Trophoblast cell (in vitro differentiated cells and primary cell): Measurements from ENCODE around the gene RPRD1A.
A peak's percentile ranks its signal among the peaks of the same experiment; 100 is the strongest.
"Not testable (repeated sequence)": the region's sequence is repeated elsewhere in the genome, so short reads cannot be mapped to it uniquely, and the experiment has no call there.

Source experiments
- DNase-seq, 2 donors: peaks; one replicate each; pipeline ENCODE4 v3.0.0-alpha.2; 2016
- H2AFZ ChIP-seq: 2 replicates; pipeline ENCODE4 v1.6.1; 2013; ENCODE audit warnings: low read length, moderate library complexity, mild to moderate bottlenecking; ENCODE audit not compliant: insufficient read depth, poor library complexity
- H2AK5ac ChIP-seq: 2 replicates; pipeline ENCODE4 v1.6.1; 2013; ENCODE audit warnings: mild to moderate bottlenecking, low read length
- H2BK120ac ChIP-seq: 2 replicates; pipeline ENCODE4 v1.6.1; 2013; ENCODE audit warnings: low read length, mild to moderate bottlenecking, moderate library complexity; ENCODE audit not compliant: insufficient read depth, poor library complexity
- H2BK12ac ChIP-seq: 2 replicates; pipeline ENCODE4 v1.6.1; 2013; ENCODE audit warnings: mild to moderate bottlenecking, low read length, moderate library complexity
- H2BK5ac ChIP-seq: 2 replicates; pipeline ENCODE4 v1.6.1; 2013; ENCODE audit warnings: low read length, low read depth, moderate library complexity, mild to moderate bottlenecking; ENCODE audit not compliant: poor library complexity
- H3K14ac ChIP-seq: 2 replicates; pipeline ENCODE4 v1.6.1; 2013; ENCODE audit warnings: mild to moderate bottlenecking, low read length
- H3K18ac ChIP-seq: 2 replicates; pipeline ENCODE4 v1.6.1; 2013; ENCODE audit warnings: mild to moderate bottlenecking, low read length
- H3K23ac ChIP-seq: 2 replicates; pipeline ENCODE4 v1.6.1; 2013; ENCODE audit warnings: low read length
- H3K27ac ChIP-seq: 2 replicates; pipeline ENCODE4 v1.5.1; 2013; ENCODE audit warnings: low read depth, mild to moderate bottlenecking, inconsistent platforms, low read length, moderate library complexity
- H3K27me3 ChIP-seq: 2 replicates; pipeline ENCODE4 v1.6.1; 2013; ENCODE audit warnings: inconsistent platforms, mild to moderate bottlenecking, low read length, moderate library complexity; ENCODE audit not compliant: insufficient read depth
- H3K36me3 ChIP-seq, 2 experiments: 1 replicate in 1 of 2; 2 replicates in 1 of 2; pipeline ENCODE4 v1.6.1; 2013; ENCODE audit warnings: low read length in 2 of 2, mild to moderate bottlenecking in 2 of 2, moderate library complexity in 1 of 2; ENCODE audit not compliant: insufficient read depth in 2 of 2, control insufficient read depth in 1 of 2
- H3K4ac ChIP-seq: 2 replicates; pipeline ENCODE4 v1.6.1; 2013; ENCODE audit warnings: low read depth, mild to moderate bottlenecking, low read length, moderate library complexity
- H3K4me1 ChIP-seq, 2 experiments: 1 replicate in 1 of 2; 2 replicates in 1 of 2; pipeline ENCODE4 v1.6.1; 2013; ENCODE audit warnings: low read length in 2 of 2, mild to moderate bottlenecking in 2 of 2, moderate library complexity in 1 of 2; ENCODE audit not compliant: insufficient read depth in 2 of 2, control insufficient read depth in 1 of 2
- H3K4me2 ChIP-seq: 2 replicates; pipeline ENCODE4 v1.6.1; 2013; ENCODE audit warnings: inconsistent platforms, mild to moderate bottlenecking, low read length, moderate library complexity
- H3K4me3 ChIP-seq: 2 replicates; pipeline ENCODE4 v1.5.1; 2013; ENCODE audit warnings: mild to moderate bottlenecking, low read depth, low read length, inconsistent platforms
- H3K79me1 ChIP-seq: one replicate; pipeline ENCODE4 v1.6.1; 2013; ENCODE audit warnings: low read length
- H3K79me2 ChIP-seq: 2 replicates; pipeline ENCODE4 v1.6.1; 2013; ENCODE audit warnings: low read length, mild to moderate bottlenecking; ENCODE audit not compliant: control insufficient read depth, insufficient read depth, poor library complexity
- H3K9ac ChIP-seq: 2 replicates; pipeline ENCODE4 v1.6.1; 2013; ENCODE audit warnings: mild to moderate bottlenecking, low read length
- H3K9me3 ChIP-seq: 2 replicates; pipeline ENCODE4 v1.6.1; 2013; ENCODE audit warnings: low read depth, mild to moderate bottlenecking, control low read depth, inconsistent platforms, low read length; ENCODE audit not compliant: insufficient read depth
- H4K12ac ChIP-seq: 2 replicates; pipeline ENCODE4 v1.6.1; 2013; ENCODE audit warnings: low read depth, mild to moderate bottlenecking, low read length, moderate library complexity
- H4K8ac ChIP-seq: 2 replicates; pipeline ENCODE4 v1.6.1; 2013; ENCODE audit warnings: low read depth, mild to moderate bottlenecking, low read length, moderate library complexity
- H4K91ac ChIP-seq: one replicate; pipeline ENCODE4 v1.6.1; 2013; ENCODE audit warnings: low read depth, mild to moderate bottlenecking, low read length, moderate library complexity
- WGBS: extraction: QIAGEN DNeasy Blood & Tissue Kit; methylation state at CpG from one replicate; pipeline ENCODE4 v1.1.7; 2013; ENCODE audit warnings: missing lambda C conversion rate; ENCODE audit not compliant: insufficient read length, insufficient coverage; ENCODE audit errors: extremely low coverage; 5-methylcytosine and 5-hydroxymethylcytosine counted together

Gene RPRD1A

GRCh38 chr18:36066001-36066400, 1.4 kb downstream of the RPRD1A start:
- no peak overlapping the region for H2BK5ac ChIP-seq
- peak overlapping the region; percentile 38 for H3K4me2 ChIP-seq
- no peak overlapping the region for H3K27ac ChIP-seq
- no peaks in the 10 kb centered on the region for H3K27me3 ChIP-seq
- H3K4me1 ChIP-seq = no peaks in the 10 kb centered on the region
- no peak overlapping the region for H3K4me3 ChIP-seq
- no peak overlapping the region for H4K8ac ChIP-seq
- no peak for DNase-seq
- H2BK120ac ChIP-seq = no peak overlapping the region
- H3K79me1 ChIP-seq = peaks cover 5% of the 10 kb centered on the region
- H2AFZ ChIP-seq = no peak overlapping the region
- H4K91ac ChIP-seq = no peak overlapping the region
- no peak overlapping the region for H3K4ac ChIP-seq
- H3K9me3 ChIP-seq = no peaks in the 10 kb centered on the region
- peaks cover 20% of the 10 kb centered on the region for H3K79me2 ChIP-seq
- no peak overlapping the region for H3K23ac ChIP-seq
- no peak overlapping the region for H3K14ac ChIP-seq
- H3K36me3 ChIP-seq = peaks cover 4 to 5% of the 10 kb centered on the region in 2 experiments
- no peak overlapping the region for H2BK12ac ChIP-seq
- H3K18ac ChIP-seq = no peak overlapping the region
- no peak overlapping the region for H3K9ac ChIP-seq
- no peak overlapping the region for H4K12ac ChIP-seq
- no CpG with 5 or more reads among the region's 5 CpGs for WGBS
- H2AK5ac ChIP-seq = no peak overlapping the region

DNA sequence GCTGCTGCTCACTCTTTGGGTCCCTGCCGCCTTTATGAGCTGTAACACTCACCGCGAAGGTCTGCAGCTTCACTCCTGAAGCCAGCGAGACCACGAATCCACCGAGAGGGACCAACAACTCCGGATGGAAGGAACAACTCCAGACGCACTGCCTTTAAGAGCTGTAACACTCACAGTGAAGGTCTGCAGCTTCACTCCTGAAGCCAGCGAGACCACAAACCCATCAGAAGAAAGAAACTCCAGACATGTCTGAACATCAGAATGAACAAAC, 2.6 kb downstream of the RPRD1A start:
- not testable (repeated sequence) for H3K14ac ChIP-seq, H4K91ac ChIP-seq, H3K18ac ChIP-seq, H2AFZ ChIP-seq, DNase-seq, H2BK12ac ChIP-seq, H3K9me3 ChIP-seq, H3K4me2 ChIP-seq, H3K36me3 ChIP-seq, H4K12ac ChIP-seq, H2BK5ac ChIP-seq, H3K79me1 ChIP-seq, H4K8ac ChIP-seq, H3K9ac ChIP-seq, H2BK120ac ChIP-seq, H3K27me3 ChIP-seq, H3K4me1 ChIP-seq, H3K23ac ChIP-seq, H3K27ac ChIP-seq, H3K4me3 ChIP-seq, H2AK5ac ChIP-seq
- Histone ChIP-seq H3K79me2 (peaks cover 20% of the 10 kb centered on the region), H3K4ac (peak overlapping the region; percentile 86)
- WGBS = no CpG with 5 or more reads among the region's 9 CpGs

DNA sequence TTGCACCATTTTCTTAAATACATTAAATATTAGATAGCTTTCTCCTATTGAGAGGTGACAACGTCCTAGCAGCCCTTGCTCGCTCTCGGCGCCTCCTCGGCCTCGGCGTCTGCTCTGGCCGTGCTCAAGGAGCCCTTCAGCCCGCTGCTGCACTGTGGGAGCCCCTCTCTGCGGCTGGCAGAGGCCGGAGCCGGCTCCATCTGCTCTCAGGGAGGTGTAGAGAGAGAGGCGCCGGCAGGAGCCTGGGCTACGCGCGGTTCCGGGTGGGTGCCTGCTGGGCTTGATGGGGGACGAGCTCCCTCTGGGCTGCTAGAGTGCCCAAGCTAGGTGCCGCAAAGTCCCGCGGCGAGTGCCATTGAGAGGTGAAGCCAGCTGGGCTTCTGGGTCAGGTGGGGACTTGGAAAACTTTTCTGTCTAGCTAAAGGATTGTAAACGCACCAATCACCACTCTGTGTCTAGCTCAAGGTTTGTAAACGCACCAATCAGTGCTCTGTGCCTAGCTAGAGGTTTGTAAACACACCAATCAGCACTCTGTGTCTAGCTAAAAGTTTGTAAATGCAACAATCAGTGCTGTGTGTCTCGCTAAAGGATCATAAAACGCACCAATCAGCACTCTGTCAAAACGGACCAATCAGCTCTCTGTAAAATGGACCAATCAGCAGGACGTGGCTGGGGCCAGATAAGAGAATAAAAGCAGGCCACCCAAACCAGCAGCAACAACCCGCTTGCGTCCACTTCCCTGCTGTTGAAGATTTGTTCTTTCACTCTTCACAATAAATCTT, 3.1 kb downstream of the RPRD1A start:
- no peak for DNase-seq
- Histone ChIP-seq H4K8ac (no peak overlapping the region), H4K91ac (no peak overlapping the region), H3K23ac (no peak overlapping the region), H2BK12ac (no peak overlapping the region), H4K12ac (no peak overlapping the region), H3K27me3 (no peaks in the 10 kb centered on the region), H3K9me3 (no peaks in the 10 kb centered on the region), H2BK120ac (peak overlapping the region; percentile 22), H3K36me3 (peaks cover 4 to 5% of the 10 kb centered on the region in 2 experiments), H3K27ac (no peak overlapping the region), H3K79me1 (peaks cover 5% of the 10 kb centered on the region), H3K14ac (no peak overlapping the region), H3K9ac (no peak overlapping the region), H3K4me1 (no peaks in the 10 kb centered on the region), H3K4ac (peak overlapping the region; percentile 91), H2AK5ac (no peak overlapping the region), H3K4me2 (no peak overlapping the region), H3K18ac (no peak overlapping the region), H2AFZ (no peak overlapping the region), H3K4me3 (no peak overlapping the region), H2BK5ac (no peak overlapping the region), H3K79me2 (peaks cover 20% of the 10 kb centered on the region)
- WGBS = no CpG with 5 or more reads among the region's 31 CpGs

DNA sequence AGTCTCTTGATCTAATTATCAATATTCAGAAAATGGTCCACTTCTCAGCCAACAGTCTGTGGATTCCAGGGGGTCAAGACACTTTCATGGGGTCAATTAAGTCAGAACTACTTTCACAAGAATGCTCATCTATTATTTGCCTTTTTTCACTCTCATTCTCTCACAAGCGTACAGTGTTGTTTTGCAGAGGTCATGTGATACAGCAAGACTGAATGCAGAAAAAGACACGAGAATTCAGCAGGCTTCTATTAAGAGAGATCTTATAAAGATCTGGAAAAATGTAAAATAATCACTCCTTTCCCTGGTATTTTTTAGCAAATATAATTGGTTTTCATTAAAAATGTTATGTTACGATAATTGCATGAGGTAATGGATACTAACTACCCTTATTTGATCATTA, 8.7 kb downstream of the RPRD1A start:
- H3K9me3 ChIP-seq = no peaks in the 10 kb centered on the region
- no peak overlapping the region for H4K12ac ChIP-seq
- no peak overlapping the region for H3K4me3 ChIP-seq
- H3K79me1 ChIP-seq = no peaks in the 10 kb centered on the region
- no peak overlapping the region for H2AK5ac ChIP-seq
- H3K9ac ChIP-seq = no peak overlapping the region
- no peak overlapping the region for H4K91ac ChIP-seq
- no peak overlapping the region for H2AFZ ChIP-seq
- peaks cover 5% of the 10 kb centered on the region for H3K79me2 ChIP-seq
- H3K18ac ChIP-seq = no peak overlapping the region
- no peak overlapping the region for H3K14ac ChIP-seq
- no peak for DNase-seq
- H3K23ac ChIP-seq = no peak overlapping the region
- H3K4ac ChIP-seq = no peak overlapping the region
- H3K36me3 ChIP-seq = no peaks in the 10 kb centered on the region
- H3K4me2 ChIP-seq = no peak overlapping the region
- no peak overlapping the region for H2BK12ac ChIP-seq
- H3K4me1 ChIP-seq = no peaks in the 10 kb centered on the region
- no peak overlapping the region for H2BK5ac ChIP-seq
- H3K27me3 ChIP-seq = no peaks in the 10 kb centered on the region
- H4K8ac ChIP-seq = no peak overlapping the region
- no peak overlapping the region for H2BK120ac ChIP-seq
- no peak overlapping the region for H3K27ac ChIP-seq
- no CpG with 5 or more reads among the region's 3 CpGs for WGBS
